AG04449 (cell line): ENCODE data around the gene C6orf132.

Source experiments
- CTCF ChIA-PET: fragments of 350-600 bp; formaldehyde crosslinking; extraction: SDS; loops from one replicate; lab custom pipeline; 2021; ENCODE audit warnings: antibody characterized with exemption; lab: Yijun Ruan, JAX
- POLR2A ChIA-PET: fragments of 400-600, 350-600 bp; formaldehyde crosslinking; extraction: SDS; loops from one replicate; lab custom pipeline; 2020; ENCODE audit warnings: antibody characterized with exemption, inconsistent platforms; lab: Yijun Ruan, JAX
- DNase-seq: peaks from one replicate; pipeline ENCODE4 v3.0.0-alpha.2; 2010; ENCODE audit warnings: low read depth, low spot score
- H3K4me3 ChIP-seq: 2 replicates; pipeline ENCODE4 v1.5.1; 2011; ENCODE audit warnings: low read depth, mild to moderate bottlenecking, control low read depth, low read length
- TF ChIP-seq, protein P1 (sequence below): IDR thresholded peaks from one replicate; pipeline ENCODE4 v1.5.1; 2011; ENCODE audit warnings: mild to moderate bottlenecking, moderate library complexity, low read length, control low read depth, inconsistent platforms; ENCODE audit not compliant: insufficient read depth; ENCODE audit errors: missing control alignments

C6orf132 gene

DNA sequence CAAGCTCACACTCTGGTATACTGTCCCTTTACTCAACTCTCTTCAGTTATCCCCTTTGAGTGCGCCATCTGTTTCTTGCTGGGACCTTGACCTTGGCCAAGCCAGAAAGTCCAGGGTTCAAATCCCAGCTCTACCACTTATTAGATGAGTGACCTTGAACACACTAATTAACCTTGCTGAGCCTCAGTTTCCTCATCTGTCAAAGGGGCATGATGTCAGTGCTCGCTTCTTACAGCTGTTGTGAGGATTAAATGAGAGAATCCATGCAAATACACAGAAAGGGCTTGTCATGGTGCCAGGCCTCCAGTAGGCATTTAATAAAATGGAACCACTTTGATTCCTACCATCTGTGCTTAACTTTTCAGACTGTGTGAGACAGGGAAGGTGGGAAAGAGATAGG lies 34.3 kb downstream of the C6orf132 start:
- TF ChIP-seq, protein P1, sequence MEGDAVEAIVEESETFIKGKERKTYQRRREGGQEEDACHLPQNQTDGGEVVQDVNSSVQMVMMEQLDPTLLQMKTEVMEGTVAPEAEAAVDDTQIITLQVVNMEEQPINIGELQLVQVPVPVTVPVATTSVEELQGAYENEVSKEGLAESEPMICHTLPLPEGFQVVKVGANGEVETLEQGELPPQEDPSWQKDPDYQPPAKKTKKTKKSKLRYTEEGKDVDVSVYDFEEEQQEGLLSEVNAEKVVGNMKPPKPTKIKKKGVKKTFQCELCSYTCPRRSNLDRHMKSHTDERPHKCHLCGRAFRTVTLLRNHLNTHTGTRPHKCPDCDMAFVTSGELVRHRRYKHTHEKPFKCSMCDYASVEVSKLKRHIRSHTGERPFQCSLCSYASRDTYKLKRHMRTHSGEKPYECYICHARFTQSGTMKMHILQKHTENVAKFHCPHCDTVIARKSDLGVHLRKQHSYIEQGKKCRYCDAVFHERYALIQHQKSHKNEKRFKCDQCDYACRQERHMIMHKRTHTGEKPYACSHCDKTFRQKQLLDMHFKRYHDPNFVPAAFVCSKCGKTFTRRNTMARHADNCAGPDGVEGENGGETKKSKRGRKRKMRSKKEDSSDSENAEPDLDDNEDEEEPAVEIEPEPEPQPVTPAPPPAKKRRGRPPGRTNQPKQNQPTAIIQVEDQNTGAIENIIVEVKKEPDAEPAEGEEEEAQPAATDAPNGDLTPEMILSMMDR = no peak
- CTCF ChIA-PET = interaction anchor here (1.5 to 6.3 kb wide), 3 partner anchors 9 to 32 kb away, joined by 3 to 52 read pairs (median 5); no protein-coding TSS in a partner anchor

DNA sequence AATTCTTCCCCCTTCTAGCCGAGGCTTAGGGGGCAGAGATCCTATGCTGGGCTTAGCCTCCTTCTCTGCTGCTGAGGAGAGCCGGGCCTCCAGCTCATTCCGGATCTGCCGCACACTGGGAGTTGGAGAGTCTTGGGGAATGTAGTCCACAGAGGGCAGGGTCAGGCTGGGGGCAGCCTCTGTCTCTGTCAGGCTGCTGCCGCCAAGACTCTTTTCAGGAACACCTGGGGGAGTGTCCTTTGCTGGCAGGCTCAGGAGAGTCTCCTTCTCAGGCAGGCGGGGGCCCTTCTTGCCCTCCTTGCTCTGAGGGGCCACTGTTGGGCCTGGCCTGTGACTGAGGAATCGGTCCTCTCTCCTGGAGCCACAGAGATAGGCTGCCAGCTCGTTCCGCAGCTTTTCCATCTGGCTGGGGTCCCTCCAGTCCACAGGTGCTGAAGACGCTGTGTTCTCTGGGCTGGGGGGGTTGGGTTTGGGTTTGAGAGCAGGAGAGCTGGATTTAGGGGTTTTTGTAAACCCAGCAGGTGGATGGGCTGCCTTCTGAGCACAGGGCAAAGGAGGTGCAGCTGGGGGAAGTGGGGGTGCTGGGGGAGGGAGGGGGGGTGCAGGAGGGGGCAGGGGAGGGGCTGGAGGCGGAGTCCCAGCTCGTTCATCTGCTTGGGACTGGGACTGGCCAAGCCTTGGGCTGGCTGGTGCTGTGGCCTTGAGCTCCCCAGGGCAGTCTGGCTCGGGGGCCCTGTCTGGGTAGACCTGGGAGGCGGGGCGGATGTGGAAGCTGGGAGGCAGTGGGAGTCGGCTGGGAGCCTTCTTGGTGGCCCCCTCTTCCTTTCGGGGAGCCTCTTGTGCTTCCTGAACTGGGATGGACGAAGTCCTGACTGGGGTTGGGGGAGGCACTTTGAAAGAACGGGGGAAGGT lies 36.1 kb downstream of the C6orf132 start:
- CTCF ChIA-PET = interaction anchor here (1.4 to 6.3 kb wide), 3 partner anchors 10 to 31 kb away, joined by 3 to 52 read pairs (median 5); no protein-coding TSS in a partner anchor
- TF ChIP-seq, protein P1 = no peak
- H3K4me3 ChIP-seq = no peak overlapping the region
- no peak for DNase-seq
- POLR2A ChIA-PET = no interaction called here

More for the DNA sequence above, 34.3 kb downstream of the C6orf132 start:
- no peak for DNase-seq
- POLR2A ChIA-PET = no interaction called here
- no peak overlapping the region for H3K4me3 ChIP-seq

DNA sequence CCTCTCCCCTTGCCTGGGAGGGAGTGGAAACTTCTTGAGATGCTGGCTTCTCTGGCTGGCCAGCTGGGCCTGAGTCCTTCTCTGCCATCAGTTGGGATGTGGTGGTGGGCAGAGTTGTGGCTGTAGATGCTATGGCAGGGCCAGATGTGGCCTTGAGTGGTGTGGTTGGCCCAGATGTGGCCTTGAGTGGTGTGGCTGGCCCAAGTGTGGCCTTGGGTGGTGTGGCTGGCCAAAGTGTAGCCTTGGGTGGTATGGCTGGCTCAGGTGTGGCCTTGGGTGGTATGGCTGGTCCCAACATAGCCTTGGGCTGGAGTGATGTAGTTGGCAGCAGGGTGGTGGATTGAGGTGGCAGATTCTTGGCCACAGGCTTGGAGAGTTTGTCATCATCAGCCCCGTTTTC lies 36.7 kb downstream of the C6orf132 start:
- no peak for DNase-seq
- TF ChIP-seq, protein P1 = no peak
- POLR2A ChIA-PET = no interaction called here
- H3K4me3 ChIP-seq = no peak overlapping the region
- CTCF ChIA-PET = interaction anchor here (1.4 to 6.3 kb wide), 4 partner anchors 10 to 31 kb away, joined by 3 to 52 read pairs (median 14); no protein-coding TSS in a partner anchor

DNA sequence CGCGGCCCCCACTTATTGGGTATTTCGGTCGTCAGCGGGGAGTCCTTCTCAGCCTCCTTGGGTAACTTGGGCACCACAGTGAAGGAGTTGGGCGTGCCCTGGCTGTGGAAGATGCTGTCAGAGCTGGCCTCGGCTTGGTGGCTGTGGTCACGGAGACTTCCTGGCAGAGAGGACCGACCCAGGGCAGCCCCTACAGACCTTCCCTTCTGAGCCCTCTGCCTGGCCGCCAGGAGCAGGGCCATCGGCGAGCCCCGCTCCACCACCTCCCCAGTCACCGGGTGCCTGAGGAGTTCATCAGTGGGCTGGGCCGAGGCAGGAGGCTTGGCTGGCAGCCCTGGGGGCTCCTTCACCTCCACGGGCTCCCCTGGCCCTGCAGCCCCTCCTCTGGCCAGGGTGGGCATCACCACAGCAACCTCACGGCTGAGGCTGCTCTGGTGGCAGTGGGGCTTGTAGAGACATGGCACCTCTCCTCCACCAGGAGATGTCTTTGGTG lies 37.2 kb downstream of the C6orf132 start:
- H3K4me3 ChIP-seq = no peak overlapping the region
- ChIA-PET POLR2A (no interaction called here), CTCF (interaction anchor here (0.8 to 6.3 kb wide), 14 partner anchors 10 to 64 kb away, joined by 3 to 52 read pairs (median 6); no protein-coding TSS in a partner anchor)
- TF ChIP-seq, protein P1 = no peak
- no peak for DNase-seq

GRCh38 chr6:42104804-42105125 lies 37.7 kb downstream of the C6orf132 start:
- CTCF ChIA-PET = interaction anchor here (0.8 to 6.3 kb wide), 23 partner anchors 7 to 443 kb away, joined by 3 to 52 read pairs (median 6); no protein-coding TSS in a partner anchor
- H3K4me3 ChIP-seq = no peak overlapping the region
- POLR2A ChIA-PET = no interaction called here
- TF ChIP-seq, protein P1 = no peak
- no peak for DNase-seq

DNA sequence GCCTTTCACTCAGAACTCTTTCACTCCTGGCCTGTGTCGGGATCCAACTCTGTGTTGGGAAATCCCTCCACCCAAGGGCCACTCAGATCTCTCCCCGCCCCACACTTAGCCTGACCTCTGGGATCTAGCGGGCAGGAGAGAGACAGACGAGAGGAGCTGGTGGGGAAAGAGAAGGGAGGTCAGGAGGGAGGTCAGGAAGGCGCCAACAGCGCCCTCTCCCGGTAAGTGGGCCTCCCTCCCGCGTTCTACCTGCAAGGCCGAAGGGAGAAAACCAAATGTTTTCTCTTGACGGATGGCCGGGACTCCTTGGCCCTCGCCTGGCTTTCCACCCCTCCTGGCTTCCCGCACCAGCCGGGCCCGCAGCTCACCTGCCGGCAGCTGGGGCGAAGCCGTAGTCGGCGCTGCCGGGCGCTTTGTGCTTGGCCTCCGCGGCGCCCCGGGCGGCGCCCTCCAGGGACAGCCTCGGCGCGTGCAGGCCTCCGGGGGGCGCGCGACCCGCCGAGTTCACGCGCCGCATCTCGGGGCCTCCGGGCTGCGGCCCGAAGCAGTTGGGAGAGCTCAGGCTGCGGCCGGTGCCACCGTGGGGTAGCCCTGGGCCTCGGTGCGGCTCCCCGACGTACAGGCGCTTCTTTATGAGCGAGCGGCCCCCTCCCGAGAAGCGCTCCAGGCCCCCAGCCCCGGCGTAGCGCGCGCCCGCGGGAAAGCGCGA lies 38.2 kb downstream of the C6orf132 start:
- TF ChIP-seq, protein P1 = peak; percentile 79
- POLR2A ChIA-PET = no interaction called here
- CTCF ChIA-PET = interaction anchor here (0.8 to 6.3 kb wide), 25 partner anchors 8 to 443 kb away, joined by 3 to 52 read pairs (median 6); no protein-coding TSS in a partner anchor
- DNase-seq = no peak
- peak overlapping the region; percentile 33 for H3K4me3 ChIP-seq
